ENCODE measurements around the gene RXYLT1.

The RXYLT1 gene

GRCh38 chr12:63820427-63820826, 40.7 kb downstream of the RXYLT1 start:
- Histone ChIP-seq H3K27ac (no peak overlapping the region), H3K4me3 (ENCODE audit: low read depth, low read length) (no peak overlapping the region), H3K9ac (no peak overlapping the region), H3K79me2 (no peaks in the 10 kb centered on the region), H3K4me2 (ENCODE audit: low read length) (no peak overlapping the region), H3K9me3 (ENCODE audit: control insufficient read depth, low read length) (no peaks in the 10 kb centered on the region), H2AFZ (no peak overlapping the region), H3K27me3 (ENCODE audit: control insufficient read depth, insufficient read depth, low read length) (no peaks in the 10 kb centered on the region), H3K36me3 (ENCODE audit: control insufficient read depth, insufficient read depth, low read length) (no peaks in the 10 kb centered on the region), H3K4me1 (no peaks in the 10 kb centered on the region)
- TF ChIP-seq CTCF (IDR thresholded peaks at IDR 0.05), result no peak

- H3K4me1 ChIP-seq, result no peaks in the 10 kb centered on the region
- peak overlapping the region; percentile 11 for H3K4me3 ChIP-seq (ENCODE audit: low read depth, low read length)
- H3K27me3 ChIP-seq (ENCODE audit: control insufficient read depth, insufficient read depth, low read length), result no peaks in the 10 kb centered on the region
- no peak overlapping the region for H3K9ac ChIP-seq
- no peaks in the 10 kb centered on the region for H3K9me3 ChIP-seq (ENCODE audit: control insufficient read depth, low read length)
- H3K27ac ChIP-seq, result no peak overlapping the region
- peak overlapping the region; percentile 68 for H2AFZ ChIP-seq
- no peaks in the 10 kb centered on the region for H3K79me2 ChIP-seq
- no peaks in the 10 kb centered on the region for H3K36me3 ChIP-seq (ENCODE audit: control insufficient read depth, insufficient read depth, low read length)
- TF ChIP-seq CTCF (IDR thresholded peaks at IDR 0.05), result no peak
- no peak overlapping the region for H3K4me2 ChIP-seq (ENCODE audit: low read length)
Measured at GRCh38 chr12:63821781-63822251, 42.1 kb downstream of the RXYLT1 start.

GRCh38 chr12:63822352-63822751, 42.6 kb downstream of the RXYLT1 start:
- Histone ChIP-seq H3K4me2 (ENCODE audit: low read length) (no peak overlapping the region), H3K9me3 (ENCODE audit: control insufficient read depth, low read length) (no peaks in the 10 kb centered on the region), H3K27me3 (ENCODE audit: control insufficient read depth, insufficient read depth, low read length) (no peaks in the 10 kb centered on the region), H3K79me2 (no peaks in the 10 kb centered on the region), H3K4me1 (no peaks in the 10 kb centered on the region), H2AFZ (no peak overlapping the region), H3K36me3 (ENCODE audit: control insufficient read depth, insufficient read depth, low read length) (no peaks in the 10 kb centered on the region), H3K9ac (no peak overlapping the region), H3K27ac (no peak overlapping the region), H3K4me3 (ENCODE audit: low read depth, low read length) (no peak overlapping the region)
- no peak for TF ChIP-seq CTCF (IDR thresholded peaks at IDR 0.05)

GRCh38 chr12:63823040-63823439, 43.3 kb downstream of the RXYLT1 start:
- TF ChIP-seq CTCF (IDR thresholded peaks at IDR 0.05), result no peak
- no peak overlapping the region for H3K4me2 ChIP-seq (ENCODE audit: low read length)
- no peaks in the 10 kb centered on the region for H3K27me3 ChIP-seq (ENCODE audit: control insufficient read depth, insufficient read depth, low read length)
- no peak overlapping the region for H3K27ac ChIP-seq
- H2AFZ ChIP-seq, result no peak overlapping the region
- no peaks in the 10 kb centered on the region for H3K36me3 ChIP-seq (ENCODE audit: control insufficient read depth, insufficient read depth, low read length)
- H3K79me2 ChIP-seq, result no peaks in the 10 kb centered on the region
- no peaks in the 10 kb centered on the region for H3K9me3 ChIP-seq (ENCODE audit: control insufficient read depth, low read length)
- H3K4me3 ChIP-seq (ENCODE audit: low read depth, low read length), result no peak overlapping the region
- no peak overlapping the region for H3K9ac ChIP-seq
- H3K4me1 ChIP-seq, result no peaks in the 10 kb centered on the region

- H3K79me2 ChIP-seq, result no peaks in the 10 kb centered on the region
- H3K4me3 ChIP-seq (ENCODE audit: low read depth, low read length), result no peak overlapping the region
- no peak overlapping the region for H2AFZ ChIP-seq
- no peaks in the 10 kb centered on the region for H3K27me3 ChIP-seq (ENCODE audit: control insufficient read depth, insufficient read depth, low read length)
- H3K9me3 ChIP-seq (ENCODE audit: control insufficient read depth, low read length), result no peaks in the 10 kb centered on the region
- no peak overlapping the region for H3K27ac ChIP-seq
- H3K9ac ChIP-seq, result no peak overlapping the region
- TF ChIP-seq CTCF (IDR thresholded peaks at IDR 0.05), result peak; percentile 76
- H3K36me3 ChIP-seq (ENCODE audit: control insufficient read depth, insufficient read depth, low read length), result no peaks in the 10 kb centered on the region
- H3K4me1 ChIP-seq, result no peaks in the 10 kb centered on the region
- H3K4me2 ChIP-seq (ENCODE audit: low read length), result no peak overlapping the region
Measured at GRCh38 chr12:63826006-63826585, 46.4 kb downstream of the RXYLT1 start.
